GM12801 (cell line): ENCODE measurements around the gene NRF1.

Experiments
- TF ChIP-seq, protein P1 (sequence below): IDR thresholded peaks from one replicate; pipeline ENCODE4 v1.5.1; 2011; ENCODE audit warnings: control low read depth; ENCODE audit not compliant: insufficient read length; ENCODE audit errors: extremely low read depth

Gene NRF1

DNA sequence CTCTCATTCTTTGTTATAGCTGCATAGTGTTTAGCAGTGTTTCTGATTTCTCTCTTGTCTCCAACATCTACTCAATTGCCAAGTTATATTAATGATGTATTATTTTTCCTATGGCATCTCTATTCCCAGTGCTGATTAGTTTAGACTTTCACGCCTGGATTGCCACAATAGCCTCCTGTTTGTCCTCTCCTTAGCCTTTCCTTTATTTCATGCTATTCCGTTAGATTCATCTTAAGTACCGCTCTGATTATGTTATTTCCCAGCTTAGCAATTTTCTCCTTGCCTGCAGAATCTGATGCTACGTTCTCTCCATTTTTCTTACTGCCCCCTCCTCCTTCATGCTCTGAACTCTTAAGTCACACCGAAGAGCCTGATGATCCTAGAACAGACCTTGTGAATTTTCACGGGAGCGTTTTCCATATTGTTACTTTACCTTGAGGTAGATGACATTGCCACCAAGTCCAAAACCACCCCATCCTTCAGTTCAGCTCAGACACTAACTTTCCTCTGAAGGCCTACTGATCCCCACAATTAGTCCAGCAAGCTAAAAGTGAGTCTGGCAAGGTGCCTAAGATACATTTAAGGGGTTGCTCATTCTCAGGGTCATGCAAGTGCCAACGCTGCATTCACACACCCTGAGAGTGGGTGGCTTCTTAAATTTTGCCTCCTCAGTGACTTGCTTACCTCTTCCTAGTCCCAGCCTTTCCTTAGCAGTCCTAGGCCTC is 6.6 kb upstream of the NRF1 start:
- TF ChIP-seq, protein P1, sequence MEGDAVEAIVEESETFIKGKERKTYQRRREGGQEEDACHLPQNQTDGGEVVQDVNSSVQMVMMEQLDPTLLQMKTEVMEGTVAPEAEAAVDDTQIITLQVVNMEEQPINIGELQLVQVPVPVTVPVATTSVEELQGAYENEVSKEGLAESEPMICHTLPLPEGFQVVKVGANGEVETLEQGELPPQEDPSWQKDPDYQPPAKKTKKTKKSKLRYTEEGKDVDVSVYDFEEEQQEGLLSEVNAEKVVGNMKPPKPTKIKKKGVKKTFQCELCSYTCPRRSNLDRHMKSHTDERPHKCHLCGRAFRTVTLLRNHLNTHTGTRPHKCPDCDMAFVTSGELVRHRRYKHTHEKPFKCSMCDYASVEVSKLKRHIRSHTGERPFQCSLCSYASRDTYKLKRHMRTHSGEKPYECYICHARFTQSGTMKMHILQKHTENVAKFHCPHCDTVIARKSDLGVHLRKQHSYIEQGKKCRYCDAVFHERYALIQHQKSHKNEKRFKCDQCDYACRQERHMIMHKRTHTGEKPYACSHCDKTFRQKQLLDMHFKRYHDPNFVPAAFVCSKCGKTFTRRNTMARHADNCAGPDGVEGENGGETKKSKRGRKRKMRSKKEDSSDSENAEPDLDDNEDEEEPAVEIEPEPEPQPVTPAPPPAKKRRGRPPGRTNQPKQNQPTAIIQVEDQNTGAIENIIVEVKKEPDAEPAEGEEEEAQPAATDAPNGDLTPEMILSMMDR, result no peak

DNA sequence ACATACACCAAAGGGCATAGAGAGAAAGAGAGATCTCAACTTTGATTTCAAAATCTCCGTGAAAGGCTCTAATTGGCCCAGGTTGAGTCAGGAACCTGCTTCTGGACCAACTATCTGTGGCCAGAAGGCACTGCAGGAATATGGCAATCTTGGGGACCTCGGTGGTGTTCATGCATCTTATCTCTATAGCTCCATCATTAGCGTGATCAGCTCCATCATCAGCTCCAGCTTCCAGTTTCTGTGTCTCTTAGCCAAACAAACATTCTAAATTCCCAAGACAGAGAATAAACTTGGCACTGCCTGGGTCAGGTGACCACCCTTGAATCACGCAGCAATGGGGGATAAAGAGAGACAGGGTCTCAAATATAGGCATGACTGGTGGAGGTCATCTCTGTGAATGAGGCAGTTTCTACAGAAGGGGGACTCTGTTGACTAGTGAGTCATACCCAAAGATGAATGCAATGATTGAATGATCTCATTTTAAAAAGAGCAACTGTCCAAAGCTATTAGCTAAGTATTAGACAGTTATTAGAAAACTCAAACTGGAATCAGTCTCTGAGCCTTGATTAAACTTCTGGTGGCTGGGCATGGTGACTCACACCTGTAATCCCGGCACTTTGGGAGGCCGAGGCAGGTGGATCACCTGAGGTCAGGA is 5.4 kb upstream of the NRF1 start:
- TF ChIP-seq, protein P1, result no peak

DNA sequence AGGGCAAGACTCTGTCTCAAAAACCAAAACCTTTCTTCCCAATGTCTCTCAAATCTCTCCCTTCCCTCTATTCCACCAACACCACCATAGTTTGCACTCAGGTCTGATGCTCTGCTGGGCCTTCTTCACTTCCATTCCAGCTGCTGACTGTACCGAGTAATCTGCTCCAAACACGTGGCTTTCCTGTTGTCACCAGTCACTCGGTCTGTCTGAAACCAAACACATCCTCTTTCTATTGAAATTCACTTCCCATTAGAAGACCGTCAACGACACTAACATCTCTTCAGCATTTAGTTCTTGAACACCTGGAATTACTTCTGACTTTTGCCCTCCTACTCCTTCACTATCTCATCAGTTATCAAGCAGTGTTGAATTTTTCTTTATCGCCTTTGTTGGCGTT is 4.7 kb upstream of the NRF1 start:
- TF ChIP-seq, protein P1, result no peak

DNA sequence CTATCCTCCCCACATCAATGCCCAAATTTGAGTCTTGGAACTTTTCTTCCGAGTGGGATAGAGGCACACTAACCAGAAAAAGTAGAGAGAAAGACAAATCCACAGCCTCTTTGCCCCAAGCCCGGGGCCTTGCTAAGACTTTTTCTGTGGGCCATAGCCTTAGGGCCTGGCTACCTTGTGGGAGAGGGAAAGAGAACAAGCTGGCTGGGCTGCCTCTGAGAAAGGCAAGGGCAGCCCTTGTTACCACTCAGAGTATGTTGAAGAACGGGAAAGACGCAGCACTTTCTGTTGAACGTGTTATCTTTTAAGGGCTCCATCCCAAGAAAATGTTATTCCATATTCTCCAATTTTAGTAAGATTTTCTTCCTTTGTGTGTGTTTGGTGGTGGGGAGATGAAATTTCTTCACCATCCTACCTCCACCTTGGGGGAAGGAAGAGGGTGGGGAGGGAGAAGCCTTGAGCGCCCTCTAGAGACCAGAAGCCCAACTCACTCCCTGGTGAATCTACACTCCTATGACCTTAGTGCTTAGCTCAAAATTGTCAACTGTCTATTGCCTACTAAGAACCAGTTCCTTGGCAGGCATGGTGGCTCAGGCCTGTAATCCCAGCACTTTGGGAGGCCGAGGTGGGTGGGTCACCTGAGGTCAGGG is 3.9 kb upstream of the NRF1 start:
- TF ChIP-seq, protein P1, result no peak

DNA sequence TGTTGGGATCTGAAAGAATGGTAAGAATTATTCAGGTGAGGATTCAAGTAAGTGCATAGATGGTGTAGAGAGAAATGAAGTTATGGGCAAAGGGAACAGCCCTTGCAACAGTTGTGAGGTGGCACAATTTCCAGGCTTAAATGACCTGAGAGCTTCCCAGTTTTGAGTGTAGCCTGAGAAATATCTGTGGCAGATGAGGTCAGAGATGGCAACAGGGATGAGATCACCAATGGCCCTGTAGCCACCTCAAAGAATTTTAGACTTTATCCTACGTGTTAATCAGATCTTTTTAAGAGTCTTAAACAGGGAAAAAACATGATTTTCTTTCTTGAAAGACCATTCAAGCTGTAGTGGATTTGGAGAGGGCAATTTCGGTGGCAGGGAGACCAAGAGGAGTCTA is 1.9 kb upstream of the NRF1 start:
- TF ChIP-seq, protein P1, result no peak

DNA sequence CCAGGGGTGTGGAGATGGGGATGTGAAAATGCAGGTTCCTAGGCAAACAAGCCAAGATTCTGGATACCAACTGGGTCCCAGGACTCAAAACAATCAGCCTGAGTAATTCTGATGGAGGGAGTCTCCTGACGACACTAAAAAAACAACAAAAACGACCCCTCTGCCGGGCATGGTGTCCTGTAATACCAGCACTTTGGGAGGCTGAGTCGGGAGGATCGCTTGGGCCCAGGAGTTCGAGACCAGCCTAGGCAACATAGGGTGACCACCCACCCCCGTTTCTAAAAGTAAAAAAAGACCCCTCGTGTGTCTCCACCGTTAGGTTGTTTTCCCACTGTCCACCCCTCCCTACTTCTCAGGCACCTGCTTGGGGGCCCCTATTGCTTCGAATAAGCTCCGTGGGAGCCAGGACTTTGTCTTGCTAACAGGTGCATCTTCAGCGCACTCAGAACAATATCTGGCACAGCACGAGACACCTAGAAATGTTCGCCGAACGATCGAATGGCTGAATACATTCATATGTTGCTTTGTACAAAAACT is 743 bp upstream of the NRF1 start:
- TF ChIP-seq, protein P1, result no peak
